ENCODE results near the gene CLDND2. TPM values are rescaled to one million over a fixed set of nuclear protein-coding genes. Genes with fewer than 3 reads are reported as not detected.

The CLDND2 gene
- total RNA-seq, 1 experiment from 2014 or later: 0.95 TPM

DNA sequence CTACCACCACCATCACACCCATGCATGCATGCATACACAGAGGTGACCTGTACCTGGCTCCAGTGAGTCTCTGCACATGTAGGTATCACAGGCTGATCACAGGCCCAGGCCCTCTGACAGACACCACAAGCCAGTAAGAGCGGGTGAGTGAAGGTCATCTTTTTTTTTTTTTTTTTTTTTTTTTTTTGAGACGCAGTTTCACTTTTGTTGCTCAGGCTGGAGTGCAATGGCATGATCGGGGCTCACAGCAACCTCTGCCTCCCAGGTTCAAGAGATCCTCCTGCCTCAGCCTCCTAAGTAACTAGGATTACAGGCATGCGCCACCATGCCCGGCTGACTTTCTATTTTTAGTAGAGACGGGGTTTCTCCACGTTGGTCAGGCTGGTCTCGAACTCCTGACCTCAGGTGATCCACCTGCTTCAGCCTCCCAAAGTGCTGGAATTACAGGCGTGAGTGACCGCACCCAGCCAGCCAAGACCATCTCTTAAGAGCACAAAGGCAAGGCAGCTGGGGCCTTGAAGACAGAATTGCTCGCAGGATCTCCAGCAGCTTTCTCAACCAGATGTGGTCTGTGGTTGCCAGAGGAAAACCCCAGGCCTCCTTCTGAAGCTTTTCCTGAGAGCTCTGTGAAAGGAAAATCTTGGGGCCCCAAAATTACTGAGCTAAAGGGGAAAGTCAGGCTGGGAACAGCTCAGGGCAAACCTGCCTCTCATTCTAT, 6.9 kb upstream of the CLDND2 start:
- POLR2A ChIA-PET: no interaction called here
- Histone ChIP-seq H3K36me3 (ENCODE audit: control insufficient read depth, insufficient read depth, low read length) (no peaks in the 10 kb centered on the region), H3K4me3 (ENCODE audit: low read depth in 2 of 2, low read length in 2 of 2) (no peak overlapping the region), H3K9me3 (ENCODE audit: control insufficient read depth, insufficient read depth, low read depth, low read length) (no peaks in the 10 kb centered on the region), H3K4me1 (ENCODE audit: control insufficient read depth, insufficient read depth, low read length) (no peaks in the 10 kb centered on the region), H3K27me3 (ENCODE audit: control insufficient read depth, insufficient read depth, low read length) (no peaks in the 10 kb centered on the region), H3K27ac (ENCODE audit: low read length) (no peak overlapping the region)
- ATAC-seq (no peak), DNase-seq (ENCODE audit: low read depth, low spot score) (no peak)
- CTCF ChIA-PET: no interaction called here
- intact Hi-C loops (cut with micrococcal nuclease; ENCODE audit: unreplicated experiment) (no loop called here), in situ Hi-C loops (cut with HindIII; ENCODE audit: low pct_unique_long_range_greater_than_20kb, low sequenced_read_pairs) (no loop called here)
- TF ChIP-seq, protein P1, sequence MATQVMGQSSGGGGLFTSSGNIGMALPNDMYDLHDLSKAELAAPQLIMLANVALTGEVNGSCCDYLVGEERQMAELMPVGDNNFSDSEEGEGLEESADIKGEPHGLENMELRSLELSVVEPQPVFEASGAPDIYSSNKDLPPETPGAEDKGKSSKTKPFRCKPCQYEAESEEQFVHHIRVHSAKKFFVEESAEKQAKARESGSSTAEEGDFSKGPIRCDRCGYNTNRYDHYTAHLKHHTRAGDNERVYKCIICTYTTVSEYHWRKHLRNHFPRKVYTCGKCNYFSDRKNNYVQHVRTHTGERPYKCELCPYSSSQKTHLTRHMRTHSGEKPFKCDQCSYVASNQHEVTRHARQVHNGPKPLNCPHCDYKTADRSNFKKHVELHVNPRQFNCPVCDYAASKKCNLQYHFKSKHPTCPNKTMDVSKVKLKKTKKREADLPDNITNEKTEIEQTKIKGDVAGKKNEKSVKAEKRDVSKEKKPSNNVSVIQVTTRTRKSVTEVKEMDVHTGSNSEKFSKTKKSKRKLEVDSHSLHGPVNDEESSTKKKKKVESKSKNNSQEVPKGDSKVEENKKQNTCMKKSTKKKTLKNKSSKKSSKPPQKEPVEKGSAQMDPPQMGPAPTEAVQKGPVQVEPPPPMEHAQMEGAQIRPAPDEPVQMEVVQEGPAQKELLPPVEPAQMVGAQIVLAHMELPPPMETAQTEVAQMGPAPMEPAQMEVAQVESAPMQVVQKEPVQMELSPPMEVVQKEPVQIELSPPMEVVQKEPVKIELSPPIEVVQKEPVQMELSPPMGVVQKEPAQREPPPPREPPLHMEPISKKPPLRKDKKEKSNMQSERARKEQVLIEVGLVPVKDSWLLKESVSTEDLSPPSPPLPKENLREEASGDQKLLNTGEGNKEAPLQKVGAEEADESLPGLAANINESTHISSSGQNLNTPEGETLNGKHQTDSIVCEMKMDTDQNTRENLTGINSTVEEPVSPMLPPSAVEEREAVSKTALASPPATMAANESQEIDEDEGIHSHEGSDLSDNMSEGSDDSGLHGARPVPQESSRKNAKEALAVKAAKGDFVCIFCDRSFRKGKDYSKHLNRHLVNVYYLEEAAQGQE (IDR thresholded peaks at IDR 0.05; ENCODE audit: insufficient read depth in 1 of 2, low read depth in 2 of 2, low read length in 1 of 2): no peak
- TF ChIP-seq TCF7L2 (IDR thresholded peaks at IDR 0.05; ENCODE audit: low read depth, low read length): no peak
- no TSS peak for BruUV-seq (replicated peaks)

DNA sequence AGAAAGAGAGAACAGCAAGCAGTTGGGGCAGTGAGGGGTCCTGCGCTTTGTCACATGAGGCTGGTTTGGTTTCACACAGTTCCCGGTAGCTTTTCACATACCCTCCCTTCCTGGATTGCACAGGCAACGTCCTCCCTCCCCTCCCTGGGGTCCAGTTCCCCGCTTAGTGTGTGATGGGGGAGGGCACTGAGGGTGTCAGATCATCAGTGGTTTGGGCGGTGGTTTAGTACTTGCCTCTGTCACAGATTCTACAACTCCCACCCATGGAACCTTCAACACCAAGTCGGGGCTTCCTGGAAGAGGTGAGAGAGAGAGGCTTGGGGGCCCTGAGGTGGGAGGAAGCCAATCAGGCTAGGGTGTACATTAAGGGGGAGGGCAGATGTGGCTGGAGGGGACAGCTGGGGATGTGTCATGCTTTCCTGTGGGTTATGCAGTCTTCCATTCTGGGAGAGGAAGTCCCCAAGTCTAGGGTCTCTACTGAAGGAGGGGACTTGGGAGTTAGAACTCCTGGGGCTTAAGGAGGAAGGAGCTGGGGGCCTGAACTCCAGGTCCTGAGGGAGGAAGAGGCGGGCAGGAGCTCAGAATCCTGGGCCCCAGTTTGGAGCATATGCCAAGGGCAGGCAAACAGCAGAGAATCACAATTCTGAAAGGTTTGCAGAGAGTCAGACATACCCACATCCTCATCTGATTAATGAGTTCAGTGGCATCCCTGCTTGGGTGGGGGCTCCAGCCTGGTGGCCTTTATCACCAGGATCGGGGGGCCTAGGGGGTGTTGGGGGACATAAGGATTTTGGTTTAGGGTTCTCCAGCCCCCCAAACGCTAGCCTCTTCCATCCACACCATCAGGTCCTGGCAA, 4.1 kb upstream of the CLDND2 start, which contains the start of gene NKG7:
NKG7 (minus strand) TSS at position 6 of the 856 bp plus-strand sequence. CDS start 119 bp downstream, outside the sequence.
- ChIA-PET POLR2A (no interaction called here), CTCF (no interaction called here)
- Histone ChIP-seq H3K27ac (ENCODE audit: low read length) (no peak within 1 kb of the TSS), H3K27me3 (ENCODE audit: control insufficient read depth, insufficient read depth, low read length) (no peaks in the 10 kb centered on the region), H3K4me1 (ENCODE audit: control insufficient read depth, insufficient read depth, low read length) (0 out of 2 replicates have a peak, but pooled peaks cover 4% of the 10 kb centered on the region), H3K4me3 (ENCODE audit: low read depth in 2 of 2, low read length in 2 of 2) (no peak within 1 kb of the TSS), H3K36me3 (ENCODE audit: control insufficient read depth, insufficient read depth, low read length) (no peaks in the 10 kb centered on the region), H3K9me3 (ENCODE audit: control insufficient read depth, insufficient read depth, low read depth, low read length) (no peaks in the 10 kb centered on the region)
- no peak for DNase-seq (ENCODE audit: low read depth, low spot score)
- no TSS peak for BruUV-seq (replicated peaks)
- TF ChIP-seq POLR2AphosphoS5 (IDR thresholded peaks at IDR 0.05; ENCODE audit: low read depth, low read length) (no peak), TCF7L2 (IDR thresholded peaks at IDR 0.05; ENCODE audit: low read depth, low read length) (no peak), SIN3A (IDR thresholded peaks at IDR 0.05; ENCODE audit: borderline replicate concordance, insufficient read depth, low read depth, low read length) (no peak)
- TF ChIP-seq, protein P2, sequence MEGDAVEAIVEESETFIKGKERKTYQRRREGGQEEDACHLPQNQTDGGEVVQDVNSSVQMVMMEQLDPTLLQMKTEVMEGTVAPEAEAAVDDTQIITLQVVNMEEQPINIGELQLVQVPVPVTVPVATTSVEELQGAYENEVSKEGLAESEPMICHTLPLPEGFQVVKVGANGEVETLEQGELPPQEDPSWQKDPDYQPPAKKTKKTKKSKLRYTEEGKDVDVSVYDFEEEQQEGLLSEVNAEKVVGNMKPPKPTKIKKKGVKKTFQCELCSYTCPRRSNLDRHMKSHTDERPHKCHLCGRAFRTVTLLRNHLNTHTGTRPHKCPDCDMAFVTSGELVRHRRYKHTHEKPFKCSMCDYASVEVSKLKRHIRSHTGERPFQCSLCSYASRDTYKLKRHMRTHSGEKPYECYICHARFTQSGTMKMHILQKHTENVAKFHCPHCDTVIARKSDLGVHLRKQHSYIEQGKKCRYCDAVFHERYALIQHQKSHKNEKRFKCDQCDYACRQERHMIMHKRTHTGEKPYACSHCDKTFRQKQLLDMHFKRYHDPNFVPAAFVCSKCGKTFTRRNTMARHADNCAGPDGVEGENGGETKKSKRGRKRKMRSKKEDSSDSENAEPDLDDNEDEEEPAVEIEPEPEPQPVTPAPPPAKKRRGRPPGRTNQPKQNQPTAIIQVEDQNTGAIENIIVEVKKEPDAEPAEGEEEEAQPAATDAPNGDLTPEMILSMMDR (IDR thresholded peaks at IDR 0.05): no peak
- TF ChIP-seq, protein P1 (IDR thresholded peaks at IDR 0.05; ENCODE audit: insufficient read depth in 1 of 2, low read depth in 2 of 2, low read length in 1 of 2): no peak
- intact Hi-C loops (cut with micrococcal nuclease; ENCODE audit: unreplicated experiment): no loop called here
- ATAC-seq: no peak
- in situ Hi-C loops (cut with HindIII; ENCODE audit: low pct_unique_long_range_greater_than_20kb, low sequenced_read_pairs): no loop called here
